Astrocyte (in vitro differentiated cells and primary cell): ENCODE data around the gene CCN5. TPM values are rescaled to one million over a fixed set of nuclear protein-coding genes. Genes with fewer than 3 reads are reported as not detected.

Source experiments
- DNase-seq: peaks from one replicate; pipeline ENCODE4 v3.0.0-alpha.2; 2010; ENCODE audit warnings: low read depth
- FAIRE-seq: peaks from 2 replicates; lab custom pipeline; 2011; peaks lifted over from hg19 to GRCh38; lab: Jason Lieb, UNC
- H2AFZ ChIP-seq: 2 replicates; pipeline ENCODE4 v1.6.0; 2012; ENCODE audit warnings: low read depth, low read length, inconsistent platforms
- H3K27ac ChIP-seq: 2 replicates; pipeline ENCODE4 v1.5.1; 2011; ENCODE audit warnings: low read depth, low read length, inconsistent platforms
- H3K27me3 ChIP-seq: 2 replicates; pipeline ENCODE4 v1.6.0; 2011; ENCODE audit warnings: low read length, inconsistent platforms; ENCODE audit not compliant: insufficient read depth
- H3K36me3 ChIP-seq: 2 replicates; pipeline ENCODE4 v1.5.1; 2011; ENCODE audit warnings: low read length, inconsistent platforms; ENCODE audit not compliant: insufficient read depth
- H3K4me1 ChIP-seq: 2 replicates; pipeline ENCODE4 v1.5.1; 2011; ENCODE audit warnings: low read length, inconsistent platforms; ENCODE audit not compliant: insufficient read depth
- H3K4me2 ChIP-seq: 2 replicates; pipeline ENCODE4 v1.6.0; 2012; ENCODE audit warnings: low read length, inconsistent platforms
- H3K4me3 ChIP-seq: 2 replicates; pipeline ENCODE4 v1.5.1; 2011; ENCODE audit warnings: low read depth, mild to moderate bottlenecking, low read length, inconsistent platforms; ENCODE audit not compliant: insufficient read depth
- H3K79me2 ChIP-seq: 2 replicates; pipeline ENCODE4 v1.6.0; 2012; ENCODE audit warnings: mild to moderate bottlenecking, low read length, inconsistent platforms; ENCODE audit not compliant: insufficient read depth
- H3K9ac ChIP-seq: 2 replicates; pipeline ENCODE4 v1.6.0; 2012; ENCODE audit warnings: mild to moderate bottlenecking, low read length, inconsistent platforms
- H3K9me3 ChIP-seq: 2 replicates; pipeline ENCODE4 v1.5.1; 2012; ENCODE audit warnings: low read depth, mild to moderate bottlenecking, low read length, inconsistent platforms; ENCODE audit not compliant: insufficient read depth
- H4K20me1 ChIP-seq: 2 replicates; pipeline ENCODE4 v1.6.0; 2012; ENCODE audit warnings: low read length, inconsistent platforms; ENCODE audit not compliant: insufficient read depth
- H3K27ac Mint-ChIP-seq: one replicate; pipeline ENCODE4 v1.8.0; 2021; ENCODE audit warnings: mild to moderate bottlenecking, mixed read lengths; ENCODE audit not compliant: unreplicated experiment
- H3K27me3 Mint-ChIP-seq: one replicate; pipeline ENCODE4 v1.8.0; 2021; ENCODE audit warnings: low read depth, mixed read lengths; ENCODE audit not compliant: unreplicated experiment
- H3K36me3 Mint-ChIP-seq: one replicate; pipeline ENCODE4 v1.8.0; 2021; ENCODE audit warnings: low read depth, mixed read lengths; ENCODE audit not compliant: unreplicated experiment
- H3K4me1 Mint-ChIP-seq: one replicate; pipeline ENCODE4 v1.8.0; 2021; ENCODE audit warnings: low read depth, mixed read lengths; ENCODE audit not compliant: unreplicated experiment
- H3K4me3 Mint-ChIP-seq: one replicate; pipeline ENCODE4 v1.8.0; 2021; ENCODE audit warnings: mild to moderate bottlenecking, moderate library complexity, mixed read lengths; ENCODE audit not compliant: unreplicated experiment
- H3K9me3 Mint-ChIP-seq: one replicate; pipeline ENCODE4 v1.8.0; 2021; ENCODE audit warnings: mild to moderate bottlenecking, mixed read lengths; ENCODE audit not compliant: unreplicated experiment
- EZH2 ChIP-seq: IDR thresholded peaks from 2 replicates; pipeline ENCODE4 v1.6.1; 2012; ENCODE audit warnings: mild to moderate bottlenecking, low read length, inconsistent platforms; ENCODE audit not compliant: insufficient read depth
- total RNA-seq: library from RNA; stranded (reverse); gene quantifications from 2 replicates; pipeline ENCODE4 v1.2.1, GENCODE V29; 2021
- TF ChIP-seq, protein P1 (sequence below): IDR thresholded peaks from 2 replicates; pipeline ENCODE4 v1.5.1; 2011; ENCODE audit warnings: low read depth, mild to moderate bottlenecking, inconsistent platforms, low read length, moderate library complexity; ENCODE audit not compliant: insufficient read depth

Gene CCN5
- total RNA-seq, 1 donor from 2014 or later: not detected

DNA sequence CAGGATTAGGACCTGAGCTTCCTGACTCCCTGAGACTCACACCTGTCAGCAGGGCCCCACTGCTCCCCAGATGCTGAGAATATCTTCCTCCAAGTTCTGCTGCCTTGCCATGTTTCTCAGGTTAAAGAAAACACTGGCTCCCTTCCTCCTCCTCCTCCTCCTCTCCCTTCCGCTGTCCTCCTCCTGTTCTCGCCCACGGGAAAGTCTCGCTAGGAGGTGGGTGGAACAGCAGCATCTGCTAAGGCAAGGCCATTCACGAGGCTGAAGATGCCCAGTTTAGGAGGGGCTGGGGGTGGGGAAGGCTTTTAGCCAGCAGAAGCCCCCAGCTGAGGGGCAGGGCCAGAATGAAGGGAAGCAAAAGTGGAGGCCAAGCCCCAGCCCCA, 54.3 kb downstream of the CCN5 start:
- TF ChIP-seq EZH2: no peak
- TF ChIP-seq, protein P1, sequence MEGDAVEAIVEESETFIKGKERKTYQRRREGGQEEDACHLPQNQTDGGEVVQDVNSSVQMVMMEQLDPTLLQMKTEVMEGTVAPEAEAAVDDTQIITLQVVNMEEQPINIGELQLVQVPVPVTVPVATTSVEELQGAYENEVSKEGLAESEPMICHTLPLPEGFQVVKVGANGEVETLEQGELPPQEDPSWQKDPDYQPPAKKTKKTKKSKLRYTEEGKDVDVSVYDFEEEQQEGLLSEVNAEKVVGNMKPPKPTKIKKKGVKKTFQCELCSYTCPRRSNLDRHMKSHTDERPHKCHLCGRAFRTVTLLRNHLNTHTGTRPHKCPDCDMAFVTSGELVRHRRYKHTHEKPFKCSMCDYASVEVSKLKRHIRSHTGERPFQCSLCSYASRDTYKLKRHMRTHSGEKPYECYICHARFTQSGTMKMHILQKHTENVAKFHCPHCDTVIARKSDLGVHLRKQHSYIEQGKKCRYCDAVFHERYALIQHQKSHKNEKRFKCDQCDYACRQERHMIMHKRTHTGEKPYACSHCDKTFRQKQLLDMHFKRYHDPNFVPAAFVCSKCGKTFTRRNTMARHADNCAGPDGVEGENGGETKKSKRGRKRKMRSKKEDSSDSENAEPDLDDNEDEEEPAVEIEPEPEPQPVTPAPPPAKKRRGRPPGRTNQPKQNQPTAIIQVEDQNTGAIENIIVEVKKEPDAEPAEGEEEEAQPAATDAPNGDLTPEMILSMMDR: no peak
- no peaks in the 10 kb centered on the region for H3K4me1 ChIP-seq
- Mint-ChIP-seq H3K27ac (no peak overlapping the region), H3K4me3 (no peak overlapping the region), H3K4me1 (peaks cover 11% of the 10 kb centered on the region), H3K27me3 (peaks cover 25% of the 10 kb centered on the region), H3K9me3 (no peaks in the 10 kb centered on the region), H3K36me3 (no peaks in the 10 kb centered on the region)
- DNase-seq (no peak), FAIRE-seq (no peak)
- H3K9ac ChIP-seq: no peak overlapping the region
- peaks cover 17% of the 10 kb centered on the region for H3K27me3 ChIP-seq
- no peaks in the 10 kb centered on the region for H4K20me1 ChIP-seq
- no peak overlapping the region for H3K4me3 ChIP-seq
- no peaks in the 10 kb centered on the region for H3K9me3 ChIP-seq
- no peaks in the 10 kb centered on the region for H3K36me3 ChIP-seq
- H3K79me2 ChIP-seq: no peaks in the 10 kb centered on the region
- no peak overlapping the region for H3K4me2 ChIP-seq
- no peak overlapping the region for H2AFZ ChIP-seq
- H3K27ac ChIP-seq: no peak overlapping the region

DNA sequence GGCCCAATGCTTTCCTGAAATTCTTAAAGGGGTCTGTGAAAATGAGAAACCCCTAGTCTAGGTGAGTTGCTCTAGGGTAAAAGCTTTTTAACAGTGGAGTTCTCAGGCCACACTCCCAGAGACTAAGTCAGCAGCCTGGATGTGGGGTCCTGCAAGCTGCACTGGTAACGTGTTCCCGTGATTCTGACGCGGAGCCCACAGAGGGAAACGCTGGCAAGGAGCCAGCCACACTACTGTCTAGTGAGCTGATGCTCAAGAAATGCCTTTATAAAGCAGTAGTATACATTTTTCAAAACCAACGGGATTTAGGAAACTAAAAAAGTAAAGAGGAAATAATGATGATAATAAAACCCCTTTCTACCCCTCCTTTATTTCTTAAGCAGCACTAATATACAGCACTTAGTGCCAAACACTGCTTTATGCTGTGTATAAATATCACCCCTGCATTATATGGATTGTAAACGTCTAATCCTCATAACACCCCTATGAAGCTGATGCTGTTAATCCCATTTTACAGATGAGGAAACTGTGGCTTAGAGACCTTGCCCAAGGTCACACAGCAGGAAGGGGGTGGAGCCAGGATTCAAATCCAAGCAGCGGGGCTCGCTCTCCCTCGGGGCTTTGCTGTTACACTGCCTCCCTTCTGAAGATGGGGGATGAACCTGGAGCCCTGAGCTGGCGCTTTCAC, 55.5 kb downstream of the CCN5 start:
- no peak overlapping the region for H3K27ac ChIP-seq
- no peaks in the 10 kb centered on the region for H3K9me3 Mint-ChIP-seq
- no peak for DNase-seq
- TF ChIP-seq, protein P1: no peak
- TF ChIP-seq EZH2: no peak
- peaks cover 25% of the 10 kb centered on the region for H3K27me3 Mint-ChIP-seq
- no peaks in the 10 kb centered on the region for H3K4me1 ChIP-seq
- no peak overlapping the region for H3K4me2 ChIP-seq
- no peak overlapping the region for H2AFZ ChIP-seq
- H3K4me1 Mint-ChIP-seq: peaks cover 9% of the 10 kb centered on the region
- H3K27me3 ChIP-seq: peaks cover 14% of the 10 kb centered on the region
- no peak overlapping the region for H3K4me3 Mint-ChIP-seq
- H3K79me2 ChIP-seq: no peaks in the 10 kb centered on the region
- H3K27ac Mint-ChIP-seq: no peak overlapping the region
- no peaks in the 10 kb centered on the region for H4K20me1 ChIP-seq
- no peaks in the 10 kb centered on the region for H3K36me3 ChIP-seq
- no peaks in the 10 kb centered on the region for H3K36me3 Mint-ChIP-seq
- no peak overlapping the region for H3K9ac ChIP-seq
- no peaks in the 10 kb centered on the region for H3K9me3 ChIP-seq
- H3K4me3 ChIP-seq: no peak overlapping the region
- FAIRE-seq: no peak

DNA sequence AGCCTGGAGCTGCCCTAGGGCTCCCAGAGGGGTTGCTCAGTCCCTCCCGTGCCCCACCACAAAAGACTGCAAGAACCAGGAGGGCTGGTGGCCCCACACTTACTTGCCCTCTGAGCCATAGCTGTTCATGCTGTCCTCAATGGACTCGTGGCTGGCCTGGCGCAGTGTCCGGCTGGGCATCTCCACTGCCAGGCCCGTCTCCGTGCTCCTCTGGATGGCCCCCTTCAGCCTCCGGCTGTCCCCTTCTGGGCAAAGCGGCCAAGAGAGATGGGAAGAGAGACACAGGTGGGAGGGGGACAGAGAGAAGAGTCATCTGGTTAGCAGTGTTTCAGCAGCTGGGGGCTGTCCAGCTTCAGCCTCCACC, 56.0 kb downstream of the CCN5 start:
- Histone ChIP-seq H3K9ac (no peak overlapping the region), H3K79me2 (no peaks in the 10 kb centered on the region), H4K20me1 (no peaks in the 10 kb centered on the region), H2AFZ (no peak overlapping the region), H3K4me3 (no peak overlapping the region), H3K9me3 (no peaks in the 10 kb centered on the region), H3K4me2 (no peak overlapping the region), H3K27me3 (peaks cover 14% of the 10 kb centered on the region), H3K4me1 (no peaks in the 10 kb centered on the region), H3K36me3 (no peaks in the 10 kb centered on the region), H3K27ac (no peak overlapping the region)
- peaks cover 26% of the 10 kb centered on the region for H3K27me3 Mint-ChIP-seq
- H3K4me1 Mint-ChIP-seq: peaks cover 5% of the 10 kb centered on the region
- H3K36me3 Mint-ChIP-seq: no peaks in the 10 kb centered on the region
- TF ChIP-seq EZH2: no peak
- TF ChIP-seq, protein P1: no peak
- no peak for DNase-seq
- no peak overlapping the region for H3K27ac Mint-ChIP-seq
- FAIRE-seq: no peak
- H3K9me3 Mint-ChIP-seq: no peaks in the 10 kb centered on the region
- H3K4me3 Mint-ChIP-seq: no peak overlapping the region
